Body of pancreas (tissue), 4 donors: ENCODE data around the gene ITPR2. TPM values are rescaled to one million over a fixed set of nuclear protein-coding genes. Genes with fewer than 3 reads are reported as not detected.

Source experiments
- ATAC-seq: fragments of 150-250 bp; one replicate; pipeline ENCODE4 v1.9.1; 2016
- DNase-seq, 4 donors: peaks; one replicate each; pipeline ENCODE4 v3.0.0-alpha.2; 2019
- H3K27ac ChIP-seq, 4 donors: fragments of 200-600 bp; sonication (generic); 1 replicate in 3 of 4; 2 replicates in 1 of 4; pipeline versions ENCODE4 v1.5.1 to v1.6.1; 2016 to 2019; ENCODE audit warnings: mild to moderate bottlenecking in 1 of 4, mixed read lengths in 1 of 4, moderate library complexity in 1 of 4
- H3K27me3 ChIP-seq, 2 donors: fragments of 200-600 bp; sonication (generic); one replicate each; pipeline ENCODE4 v1.6.0; 2016; ENCODE audit warnings: mild to moderate bottlenecking in 1 of 2
- H3K36me3 ChIP-seq, 2 donors: fragments of 200-600 bp; sonication (generic); replicated peaks in 1 of 2; 2 replicates each; pipeline ENCODE4 v1.5.1; 2016; ENCODE audit warnings: low read depth in 2 of 2; ENCODE audit not compliant: insufficient read depth in 1 of 2
- H3K4me1 ChIP-seq: fragments of 200-600 bp; sonication (generic); one replicate; pipeline ENCODE4 v1.6.0; 2016
- H3K4me3 ChIP-seq, 2 donors: fragments of 200-600 bp; sonication (generic); 1 replicate in 1 of 2; 2 replicates in 1 of 2; pipeline ENCODE4 v1.5.1; 2016 to 2019
- H3K9me3 ChIP-seq, 3 donors: fragments of 200-600 bp; sonication (generic); 1 replicate in 2 of 3; 2 replicates in 1 of 3; pipeline ENCODE4 v1.5.1; 2016
- CTCF ChIP-seq, 7 experiments: fragments of 450-650 bp in 4 of 7; fragments of 200-600 bp in 3 of 7; sonication (generic) in 3 of 7; IDR thresholded peaks; one replicate each; pipeline ENCODE4 v1.5.1; 2016 to 2019; ENCODE audit warnings: antibody characterized with exemption in 7 of 7
- POLR2A ChIP-seq, 3 donors: fragments of 450-650 bp; IDR thresholded peaks; one replicate each; pipeline ENCODE4 v1.6.1; 2016; ENCODE audit warnings: antibody characterized with exemption in 3 of 3, mild to moderate bottlenecking in 2 of 3
- WGBS, 2 donors: methylation state at CpG; one replicate each; pipeline ENCODE4 v1.1.5; 2017; 5-methylcytosine and 5-hydroxymethylcytosine counted together
- intact Hi-C: fragments of 100-400 bp; cut with DNase I; formaldehyde crosslinking; loops from one replicate; pipeline ENCODE4 v1.15.1; 2023
- total RNA-seq, 2 donors: library from RNA; depleted of rRNA; stranded (reverse); fragments of >200 nt; gene quantifications; one replicate each; pipeline ENCODE4 v1.1.0, GENCODE V29; 2016

ITPR2 gene
- total RNA-seq, 2 donors from 2014 or later = 37.4 to 92.9 TPM

GRCh38 chr12:26651036-26651435 lies 182.0 kb downstream of the ITPR2 start:
- no peak for ATAC-seq
- no peak overlapping the region for H3K27ac ChIP-seq
- DNase-seq = no peak
- no peaks in the 10 kb centered on the region for H3K9me3 ChIP-seq
- H3K4me3 ChIP-seq = no peak overlapping the region
- H3K27me3 ChIP-seq = no peaks in the 10 kb centered on the region
- TF ChIP-seq POLR2A (IDR thresholded peaks at IDR 0.05) (no peak), CTCF (IDR thresholded peaks at IDR 0.05) (no peak)
- intact Hi-C loops = no loop called here
- H3K36me3 ChIP-seq = peaks cover 0 to 11% of the 10 kb centered on the region in 2 donors
- no peaks in the 10 kb centered on the region for H3K4me1 ChIP-seq

DNA sequence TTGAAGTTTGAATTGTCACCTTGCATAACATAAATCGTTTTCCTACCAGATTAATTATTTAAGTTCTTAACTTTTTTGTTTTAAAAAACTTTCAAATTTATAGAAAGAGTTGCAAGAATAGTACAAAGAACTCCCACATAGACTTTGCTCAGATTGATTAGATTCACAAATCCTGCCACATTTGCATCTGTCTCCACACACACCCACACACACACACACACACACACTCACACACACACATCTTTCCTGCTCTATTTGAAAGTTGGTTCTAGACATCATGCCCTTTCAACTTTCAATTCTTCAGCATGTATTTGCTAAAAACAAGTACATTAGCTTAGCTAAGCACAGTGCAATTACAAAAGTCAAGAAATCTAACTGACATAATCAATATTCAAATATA lies 184.0 kb downstream of the ITPR2 start:
- WGBS, 2 donors = 41 to 46% methylated on average over 1 of the region's 1 CpG
- H3K4me3 ChIP-seq = no peak overlapping the region
- TF ChIP-seq POLR2A (IDR thresholded peaks at IDR 0.05) (no peak), CTCF (IDR thresholded peaks at IDR 0.05) (no peak)
- intact Hi-C loops = no loop called here
- no peak overlapping the region for H3K27ac ChIP-seq
- ATAC-seq = no peak
- H3K4me1 ChIP-seq = no peaks in the 10 kb centered on the region
- no peaks in the 10 kb centered on the region for H3K27me3 ChIP-seq
- H3K36me3 ChIP-seq = no peaks in the 10 kb centered on the region
- DNase-seq = no peak
- no peaks in the 10 kb centered on the region for H3K9me3 ChIP-seq

DNA sequence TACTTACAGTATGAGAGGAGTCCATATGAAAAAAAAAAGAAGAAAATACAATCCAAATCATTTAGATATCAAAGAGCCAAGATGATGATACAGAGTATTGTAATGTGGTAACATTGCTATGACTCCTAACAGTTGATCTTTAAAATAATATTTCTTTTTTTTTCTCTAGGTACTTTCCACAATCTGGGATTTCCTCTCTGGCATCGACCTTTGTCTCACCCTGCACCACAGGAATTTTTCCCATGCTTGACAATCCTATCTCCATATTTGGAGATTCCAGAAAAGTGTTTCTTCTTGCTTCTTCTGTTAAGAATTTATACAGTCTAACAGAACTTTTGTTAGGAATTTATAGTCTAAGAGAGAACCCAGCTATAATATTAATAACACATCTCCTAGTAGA lies 184.4 kb downstream of the ITPR2 start:
- H3K4me3 ChIP-seq = no peak overlapping the region
- ATAC-seq (peak; percentile 47), DNase-seq (no peak)
- H3K27ac ChIP-seq = no peak overlapping the region
- H3K36me3 ChIP-seq = no peaks in the 10 kb centered on the region
- no peaks in the 10 kb centered on the region for H3K9me3 ChIP-seq
- H3K4me1 ChIP-seq = no peaks in the 10 kb centered on the region
- WGBS, 2 donors = 11 to 18% methylated on average over 1 of the region's 1 CpG
- intact Hi-C loops = no loop called here
- TF ChIP-seq POLR2A (IDR thresholded peaks at IDR 0.05) = no peak
- TF ChIP-seq CTCF (IDR thresholded peaks at IDR 0.05) = no peak
- no peaks in the 10 kb centered on the region for H3K27me3 ChIP-seq

DNA sequence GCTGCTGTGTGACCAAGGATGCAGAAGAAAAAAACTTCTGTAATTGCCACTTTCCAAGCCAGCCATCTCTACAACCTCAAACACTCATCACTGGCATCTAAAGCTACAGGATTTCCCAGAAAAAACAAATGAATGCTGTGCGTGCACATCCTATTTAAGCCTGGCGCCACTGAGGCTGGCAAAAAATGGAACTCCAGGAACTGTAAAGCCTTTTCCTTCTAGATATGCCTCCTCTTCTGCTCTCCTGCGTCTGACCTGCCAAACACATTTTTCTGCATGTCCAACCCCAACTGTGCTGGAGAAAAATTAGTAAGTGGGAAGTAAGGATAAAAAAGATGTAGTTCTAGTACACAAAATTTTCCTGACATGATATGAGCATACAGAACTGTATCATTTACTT lies 184.9 kb downstream of the ITPR2 start:
- no peak for ATAC-seq
- Histone ChIP-seq H3K27ac (no peak overlapping the region), H3K36me3 (no peaks in the 10 kb centered on the region), H3K27me3 (no peaks in the 10 kb centered on the region), H3K9me3 (no peaks in the 10 kb centered on the region), H3K4me1 (no peaks in the 10 kb centered on the region), H3K4me3 (no peak overlapping the region)
- no peak for DNase-seq
- TF ChIP-seq CTCF (IDR thresholded peaks at IDR 0.05) = no peak
- no peak for TF ChIP-seq POLR2A (IDR thresholded peaks at IDR 0.05)
- WGBS, 2 donors = 93 to 94% methylated on average over 3 of the region's 3 CpGs
- intact Hi-C loops = no loop called here

DNA sequence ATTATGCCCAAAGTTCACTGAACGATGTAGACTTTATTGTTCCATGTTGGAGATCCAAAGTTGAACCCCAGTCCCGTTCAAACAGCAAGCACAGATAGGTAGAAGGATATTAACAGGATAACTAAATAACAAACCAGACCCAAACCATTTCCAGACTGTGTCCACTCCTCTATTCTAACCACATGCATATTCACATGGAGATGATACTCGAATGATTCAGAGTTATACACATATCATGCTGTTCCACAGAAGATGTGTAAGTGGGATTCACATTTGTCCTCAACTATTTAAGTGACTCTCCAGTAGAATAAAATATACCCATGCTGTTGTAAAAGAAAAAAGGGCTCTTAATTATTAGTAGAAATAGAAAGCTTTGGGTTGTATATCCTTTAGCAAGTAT lies 185.9 kb downstream of the ITPR2 start:
- H3K4me3 ChIP-seq = no peak overlapping the region
- no peaks in the 10 kb centered on the region for H3K4me1 ChIP-seq
- intact Hi-C loops = no loop called here
- WGBS, 2 donors = 96% methylated on average over 3 of the region's 3 CpGs
- no peak for TF ChIP-seq CTCF (IDR thresholded peaks at IDR 0.05)
- TF ChIP-seq POLR2A (IDR thresholded peaks at IDR 0.05) = no peak
- DNase-seq = no peak
- H3K36me3 ChIP-seq = no peaks in the 10 kb centered on the region
- H3K27me3 ChIP-seq = no peaks in the 10 kb centered on the region
- no peaks in the 10 kb centered on the region for H3K9me3 ChIP-seq
- no peak for ATAC-seq
- H3K27ac ChIP-seq = no peak overlapping the region
